ENCODE results near the gene DYNLL1. TPM values are rescaled to one million over a fixed set of nuclear protein-coding genes. Genes with fewer than 3 reads are reported as not detected.
A peak's percentile ranks its signal among the peaks of the same experiment; 100 is the strongest.

DYNLL1 gene
- total and polyA plus RNA-seq, 2 of the 13 experiments (the other 11 are each of a cell fraction or from before 2014, with no cell fraction given) = 271 to 294 TPM

DNA sequence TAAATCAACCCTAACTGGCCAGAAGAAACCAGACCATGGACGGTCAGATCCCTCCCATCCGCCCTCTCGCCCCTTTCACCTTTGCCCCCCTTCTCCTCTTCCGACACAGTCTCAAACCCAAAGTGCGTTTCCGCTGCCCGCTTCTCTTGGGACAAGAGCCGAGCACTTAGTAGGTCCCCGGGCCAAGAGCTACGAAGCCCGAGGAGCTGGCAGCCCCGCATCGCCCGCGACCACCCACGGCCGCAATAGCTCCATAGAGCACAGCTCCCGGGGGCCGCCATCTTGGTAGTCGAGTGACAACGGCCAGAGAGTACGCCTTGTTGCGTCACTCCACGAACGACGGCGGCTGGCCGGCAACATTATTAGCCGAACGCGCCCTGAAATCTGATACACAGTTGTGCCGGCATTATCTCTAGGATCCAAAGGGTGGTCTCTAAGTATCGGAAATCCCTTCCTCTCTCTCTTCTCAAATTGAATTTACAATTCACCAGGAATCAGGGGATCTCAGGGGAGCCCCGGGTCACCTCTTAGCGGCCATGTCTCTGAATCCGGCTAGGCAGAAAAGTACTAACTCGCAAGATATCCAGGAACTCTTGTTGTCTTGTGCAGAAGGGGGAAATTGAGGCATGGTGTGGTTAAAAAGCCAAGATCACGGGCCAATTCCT lies 33.1 kb downstream of the DYNLL1 start, which contains the start of gene COQ5 (continued):
- TF ChIP-seq, protein P1, sequence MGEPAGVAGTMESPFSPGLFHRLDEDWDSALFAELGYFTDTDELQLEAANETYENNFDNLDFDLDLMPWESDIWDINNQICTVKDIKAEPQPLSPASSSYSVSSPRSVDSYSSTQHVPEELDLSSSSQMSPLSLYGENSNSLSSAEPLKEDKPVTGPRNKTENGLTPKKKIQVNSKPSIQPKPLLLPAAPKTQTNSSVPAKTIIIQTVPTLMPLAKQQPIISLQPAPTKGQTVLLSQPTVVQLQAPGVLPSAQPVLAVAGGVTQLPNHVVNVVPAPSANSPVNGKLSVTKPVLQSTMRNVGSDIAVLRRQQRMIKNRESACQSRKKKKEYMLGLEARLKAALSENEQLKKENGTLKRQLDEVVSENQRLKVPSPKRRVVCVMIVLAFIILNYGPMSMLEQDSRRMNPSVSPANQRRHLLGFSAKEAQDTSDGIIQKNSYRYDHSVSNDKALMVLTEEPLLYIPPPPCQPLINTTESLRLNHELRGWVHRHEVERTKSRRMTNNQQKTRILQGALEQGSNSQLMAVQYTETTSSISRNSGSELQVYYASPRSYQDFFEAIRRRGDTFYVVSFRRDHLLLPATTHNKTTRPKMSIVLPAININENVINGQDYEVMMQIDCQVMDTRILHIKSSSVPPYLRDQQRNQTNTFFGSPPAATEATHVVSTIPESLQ (CRISPR knock-in tag; conservative IDR thresholded peaks at IDR 0.05) = no peak
- TF ChIP-seq, protein P2, sequence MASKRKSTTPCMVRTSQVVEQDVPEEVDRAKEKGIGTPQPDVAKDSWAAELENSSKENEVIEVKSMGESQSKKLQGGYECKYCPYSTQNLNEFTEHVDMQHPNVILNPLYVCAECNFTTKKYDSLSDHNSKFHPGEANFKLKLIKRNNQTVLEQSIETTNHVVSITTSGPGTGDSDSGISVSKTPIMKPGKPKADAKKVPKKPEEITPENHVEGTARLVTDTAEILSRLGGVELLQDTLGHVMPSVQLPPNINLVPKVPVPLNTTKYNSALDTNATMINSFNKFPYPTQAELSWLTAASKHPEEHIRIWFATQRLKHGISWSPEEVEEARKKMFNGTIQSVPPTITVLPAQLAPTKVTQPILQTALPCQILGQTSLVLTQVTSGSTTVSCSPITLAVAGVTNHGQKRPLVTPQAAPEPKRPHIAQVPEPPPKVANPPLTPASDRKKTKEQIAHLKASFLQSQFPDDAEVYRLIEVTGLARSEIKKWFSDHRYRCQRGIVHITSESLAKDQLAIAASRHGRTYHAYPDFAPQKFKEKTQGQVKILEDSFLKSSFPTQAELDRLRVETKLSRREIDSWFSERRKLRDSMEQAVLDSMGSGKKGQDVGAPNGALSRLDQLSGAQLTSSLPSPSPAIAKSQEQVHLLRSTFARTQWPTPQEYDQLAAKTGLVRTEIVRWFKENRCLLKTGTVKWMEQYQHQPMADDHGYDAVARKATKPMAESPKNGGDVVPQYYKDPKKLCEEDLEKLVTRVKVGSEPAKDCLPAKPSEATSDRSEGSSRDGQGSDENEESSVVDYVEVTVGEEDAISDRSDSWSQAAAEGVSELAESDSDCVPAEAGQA (IDR thresholded peaks at IDR 0.05; ENCODE audit: low read depth) = peak; percentile 92
- TF ChIP-seq, protein P2 (CRISPR knock-in tag; IDR thresholded peaks at IDR 0.05; ENCODE audit: borderline replicate concordance) = 0 out of 2 replicates have a peak, but pooled peaks have one; percentile 58
- peak; percentile 43 for TF ChIP-seq PHF5A (CRISPR knock-in tag; IDR thresholded peaks at IDR 0.05; ENCODE audit: low read depth, unreplicated experiment)
- no peak; the same call in 1 of the 2 replicates for TF ChIP-seq ZSCAN20 (CRISPR knock-in tag; IDR thresholded peaks at IDR 0.05; ENCODE audit: borderline replicate concordance)
- peak; percentile 94 for TF ChIP-seq PHF8 (CRISPR knock-in tag; IDR thresholded peaks at IDR 0.05)
- TF ChIP-seq, protein P3, sequence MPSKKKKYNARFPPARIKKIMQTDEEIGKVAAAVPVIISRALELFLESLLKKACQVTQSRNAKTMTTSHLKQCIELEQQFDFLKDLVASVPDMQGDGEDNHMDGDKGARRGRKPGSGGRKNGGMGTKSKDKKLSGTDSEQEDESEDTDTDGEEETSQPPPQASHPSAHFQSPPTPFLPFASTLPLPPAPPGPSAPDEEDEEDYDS (CRISPR knock-in tag; IDR thresholded peaks at IDR 0.05) = peak; percentile 80
- peak; percentile 98 for TF ChIP-seq SIX4 (CRISPR knock-in tag; IDR thresholded peaks at IDR 0.05)
- peak; percentile 57; the same call in 1 of the 2 replicates for TF ChIP-seq FOXJ3 (CRISPR knock-in tag; IDR thresholded peaks at IDR 0.05; ENCODE audit: borderline replicate concordance)
- TF ChIP-seq HOXA3 (CRISPR knock-in tag; IDR thresholded peaks at IDR 0.05) = peak; percentile 98
- no peak for TF ChIP-seq NFE2 (CRISPR knock-in tag; IDR thresholded peaks at IDR 0.05)
- peak; percentile 57 for TF ChIP-seq RBM39 (IDR thresholded peaks at IDR 0.05; ENCODE audit: low read depth, low read length, poor library complexity, severe bottlenecking)
- TF ChIP-seq CBX5 (CRISPR knock-in tag; IDR thresholded peaks at IDR 0.05; ENCODE audit: borderline replicate concordance) = no peak
- no peak for TF ChIP-seq DPF2 (CRISPR knock-in tag; IDR thresholded peaks at IDR 0.05; ENCODE audit: borderline replicate concordance, low read depth)
- peak; percentile 77; the same call in 1 of the 2 replicates for TF ChIP-seq ZNF296 (CRISPR knock-in tag; conservative IDR thresholded peaks at IDR 0.05)
- TF ChIP-seq ZNF569 (CRISPR knock-in tag; IDR thresholded peaks at IDR 0.05; ENCODE audit: borderline replicate concordance) = no peak
- no peak for TF ChIP-seq AGO1 (IDR thresholded peaks at IDR 0.05; ENCODE audit: low read depth, low read length, poor library complexity, severe bottlenecking)
- 0 out of 2 replicates have a peak, but pooled peaks have one; percentile 31 for TF ChIP-seq ZNF343 (CRISPR knock-in tag; IDR thresholded peaks at IDR 0.05)
- peak; percentile 42; the same call in 1 of the 2 replicates for TF ChIP-seq NFIC (IDR thresholded peaks at IDR 0.05; ENCODE audit: low read length)
- TF ChIP-seq, protein P4, sequence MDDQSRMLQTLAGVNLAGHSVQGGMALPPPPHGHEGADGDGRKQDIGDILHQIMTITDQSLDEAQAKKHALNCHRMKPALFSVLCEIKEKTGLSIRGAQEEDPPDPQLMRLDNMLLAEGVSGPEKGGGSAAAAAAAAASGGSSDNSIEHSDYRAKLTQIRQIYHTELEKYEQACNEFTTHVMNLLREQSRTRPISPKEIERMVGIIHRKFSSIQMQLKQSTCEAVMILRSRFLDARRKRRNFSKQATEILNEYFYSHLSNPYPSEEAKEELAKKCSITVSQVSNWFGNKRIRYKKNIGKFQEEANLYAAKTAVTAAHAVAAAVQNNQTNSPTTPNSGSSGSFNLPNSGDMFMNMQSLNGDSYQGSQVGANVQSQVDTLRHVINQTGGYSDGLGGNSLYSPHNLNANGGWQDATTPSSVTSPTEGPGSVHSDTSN (CRISPR knock-in tag; IDR thresholded peaks at IDR 0.05; ENCODE audit: borderline replicate concordance) = no peak
